Astrocyte (in vitro differentiated cells and primary cell): ENCODE data around the gene OASL. TPM values are rescaled to one million over a fixed set of nuclear protein-coding genes. Genes with fewer than 3 reads are reported as not detected.

ENCODE experiments used
- DNase-seq: peaks from one replicate; pipeline ENCODE4 v3.0.0-alpha.2; 2010; ENCODE audit warnings: low read depth
- FAIRE-seq: peaks from 2 replicates; lab custom pipeline; 2011; peaks lifted over from hg19 to GRCh38; lab: Jason Lieb, UNC
- H2AFZ ChIP-seq: 2 replicates; pipeline ENCODE4 v1.6.0; 2012; ENCODE audit warnings: low read depth, low read length, inconsistent platforms
- H3K27ac ChIP-seq: 2 replicates; pipeline ENCODE4 v1.5.1; 2011; ENCODE audit warnings: low read depth, low read length, inconsistent platforms
- H3K27me3 ChIP-seq: 2 replicates; pipeline ENCODE4 v1.6.0; 2011; ENCODE audit warnings: low read length, inconsistent platforms; ENCODE audit not compliant: insufficient read depth
- H3K36me3 ChIP-seq: 2 replicates; pipeline ENCODE4 v1.5.1; 2011; ENCODE audit warnings: low read length, inconsistent platforms; ENCODE audit not compliant: insufficient read depth
- H3K4me1 ChIP-seq: 2 replicates; pipeline ENCODE4 v1.5.1; 2011; ENCODE audit warnings: low read length, inconsistent platforms; ENCODE audit not compliant: insufficient read depth
- H3K4me2 ChIP-seq: 2 replicates; pipeline ENCODE4 v1.6.0; 2012; ENCODE audit warnings: low read length, inconsistent platforms
- H3K4me3 ChIP-seq: 2 replicates; pipeline ENCODE4 v1.5.1; 2011; ENCODE audit warnings: low read depth, mild to moderate bottlenecking, low read length, inconsistent platforms; ENCODE audit not compliant: insufficient read depth
- H3K79me2 ChIP-seq: 2 replicates; pipeline ENCODE4 v1.6.0; 2012; ENCODE audit warnings: mild to moderate bottlenecking, low read length, inconsistent platforms; ENCODE audit not compliant: insufficient read depth
- H3K9ac ChIP-seq: 2 replicates; pipeline ENCODE4 v1.6.0; 2012; ENCODE audit warnings: mild to moderate bottlenecking, low read length, inconsistent platforms
- H3K9me3 ChIP-seq: 2 replicates; pipeline ENCODE4 v1.5.1; 2012; ENCODE audit warnings: low read depth, mild to moderate bottlenecking, low read length, inconsistent platforms; ENCODE audit not compliant: insufficient read depth
- H4K20me1 ChIP-seq: 2 replicates; pipeline ENCODE4 v1.6.0; 2012; ENCODE audit warnings: low read length, inconsistent platforms; ENCODE audit not compliant: insufficient read depth
- H3K27ac Mint-ChIP-seq: one replicate; pipeline ENCODE4 v1.8.0; 2021; ENCODE audit warnings: mild to moderate bottlenecking, mixed read lengths; ENCODE audit not compliant: unreplicated experiment
- H3K27me3 Mint-ChIP-seq: one replicate; pipeline ENCODE4 v1.8.0; 2021; ENCODE audit warnings: low read depth, mixed read lengths; ENCODE audit not compliant: unreplicated experiment
- H3K36me3 Mint-ChIP-seq: one replicate; pipeline ENCODE4 v1.8.0; 2021; ENCODE audit warnings: low read depth, mixed read lengths; ENCODE audit not compliant: unreplicated experiment
- H3K4me1 Mint-ChIP-seq: one replicate; pipeline ENCODE4 v1.8.0; 2021; ENCODE audit warnings: low read depth, mixed read lengths; ENCODE audit not compliant: unreplicated experiment
- H3K4me3 Mint-ChIP-seq: one replicate; pipeline ENCODE4 v1.8.0; 2021; ENCODE audit warnings: mild to moderate bottlenecking, moderate library complexity, mixed read lengths; ENCODE audit not compliant: unreplicated experiment
- H3K9me3 Mint-ChIP-seq: one replicate; pipeline ENCODE4 v1.8.0; 2021; ENCODE audit warnings: mild to moderate bottlenecking, mixed read lengths; ENCODE audit not compliant: unreplicated experiment
- EZH2 ChIP-seq: IDR thresholded peaks from 2 replicates; pipeline ENCODE4 v1.6.1; 2012; ENCODE audit warnings: mild to moderate bottlenecking, low read length, inconsistent platforms; ENCODE audit not compliant: insufficient read depth
- total RNA-seq: library from RNA; stranded (reverse); gene quantifications from 2 replicates; pipeline ENCODE4 v1.2.1, GENCODE V29; 2021
- TF ChIP-seq, protein P1 (sequence below): IDR thresholded peaks from 2 replicates; pipeline ENCODE4 v1.5.1; 2011; ENCODE audit warnings: low read depth, mild to moderate bottlenecking, inconsistent platforms, low read length, moderate library complexity; ENCODE audit not compliant: insufficient read depth

The OASL gene
- total RNA-seq, 1 donor from 2014 or later: 0.75 TPM

GRCh38 chr12:120978296-120979219, 60.5 kb downstream of the OASL start, which contains the start of gene HNF1A:
TSS of gene HNF1A (plus strand) at chr12:120978543. CDS start at chr12:120978769, 226 bp downstream.
- H3K27me3 Mint-ChIP-seq: peaks cover 2% of the 10 kb centered on the region
- no peak within 1 kb of the TSS for H3K27ac ChIP-seq
- H3K36me3 ChIP-seq: no peaks in the 10 kb centered on the region
- no peaks in the 10 kb centered on the region for H3K36me3 Mint-ChIP-seq
- no peaks in the 10 kb centered on the region for H3K4me1 ChIP-seq
- no peak for FAIRE-seq
- H3K4me2 ChIP-seq: no peak within 1 kb of the TSS
- H3K9me3 ChIP-seq: no peaks in the 10 kb centered on the region
- H3K79me2 ChIP-seq: no peaks in the 10 kb centered on the region
- DNase-seq: no peak
- no peak within 1 kb of the TSS for H3K4me3 Mint-ChIP-seq
- H3K9ac ChIP-seq: no peak within 1 kb of the TSS
- H3K27ac Mint-ChIP-seq: no peak within 1 kb of the TSS
- H3K4me1 Mint-ChIP-seq: no peaks in the 10 kb centered on the region
- peaks cover 2% of the 10 kb centered on the region for H3K27me3 ChIP-seq
- H4K20me1 ChIP-seq: no peaks in the 10 kb centered on the region
- no peaks in the 10 kb centered on the region for H3K9me3 Mint-ChIP-seq
- TF ChIP-seq EZH2: no peak
- TF ChIP-seq, protein P1, sequence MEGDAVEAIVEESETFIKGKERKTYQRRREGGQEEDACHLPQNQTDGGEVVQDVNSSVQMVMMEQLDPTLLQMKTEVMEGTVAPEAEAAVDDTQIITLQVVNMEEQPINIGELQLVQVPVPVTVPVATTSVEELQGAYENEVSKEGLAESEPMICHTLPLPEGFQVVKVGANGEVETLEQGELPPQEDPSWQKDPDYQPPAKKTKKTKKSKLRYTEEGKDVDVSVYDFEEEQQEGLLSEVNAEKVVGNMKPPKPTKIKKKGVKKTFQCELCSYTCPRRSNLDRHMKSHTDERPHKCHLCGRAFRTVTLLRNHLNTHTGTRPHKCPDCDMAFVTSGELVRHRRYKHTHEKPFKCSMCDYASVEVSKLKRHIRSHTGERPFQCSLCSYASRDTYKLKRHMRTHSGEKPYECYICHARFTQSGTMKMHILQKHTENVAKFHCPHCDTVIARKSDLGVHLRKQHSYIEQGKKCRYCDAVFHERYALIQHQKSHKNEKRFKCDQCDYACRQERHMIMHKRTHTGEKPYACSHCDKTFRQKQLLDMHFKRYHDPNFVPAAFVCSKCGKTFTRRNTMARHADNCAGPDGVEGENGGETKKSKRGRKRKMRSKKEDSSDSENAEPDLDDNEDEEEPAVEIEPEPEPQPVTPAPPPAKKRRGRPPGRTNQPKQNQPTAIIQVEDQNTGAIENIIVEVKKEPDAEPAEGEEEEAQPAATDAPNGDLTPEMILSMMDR: no peak
- H3K4me3 ChIP-seq: no peak within 1 kb of the TSS
- H2AFZ ChIP-seq: no peak within 1 kb of the TSS

GRCh38 chr12:120977531-120978295, 61.3 kb downstream of the OASL start:
- Mint-ChIP-seq H3K4me1 (no peaks in the 10 kb centered on the region), H3K4me3 (no peak overlapping the region), H3K27ac (no peak overlapping the region), H3K9me3 (no peaks in the 10 kb centered on the region), H3K27me3 (peaks cover 2% of the 10 kb centered on the region), H3K36me3 (no peaks in the 10 kb centered on the region)
- Histone ChIP-seq H3K9me3 (no peaks in the 10 kb centered on the region), H3K27ac (no peak overlapping the region), H3K4me2 (no peak overlapping the region), H4K20me1 (no peaks in the 10 kb centered on the region), H3K79me2 (no peaks in the 10 kb centered on the region), H3K9ac (no peak overlapping the region), H3K4me1 (no peaks in the 10 kb centered on the region), H2AFZ (no peak overlapping the region), H3K27me3 (peaks cover 2% of the 10 kb centered on the region), H3K4me3 (no peak overlapping the region), H3K36me3 (no peaks in the 10 kb centered on the region)
- no peak for DNase-seq
- FAIRE-seq: no peak
- no peak for TF ChIP-seq EZH2
- TF ChIP-seq, protein P1: no peak
